GM18873 (cell line): ENCODE data around the gene WDR43.
"Not testable (repeated sequence)": the region's sequence is repeated elsewhere in the genome, so short reads cannot be mapped to it uniquely, and the experiment has no call there.

ENCODE experiments used
- ATAC-seq: cut with Tn5 transposase; IDR thresholded peaks from one replicate; pipeline ENCODE4 v1.9.1; 2021; ENCODE audit warnings: mild to moderate bottlenecking, moderate library complexity, moderate number of reproducible peaks; ENCODE audit not compliant: unreplicated experiment, low FRiP score

Gene WDR43

GRCh38 chr2:28958689-28959088 lies 64.2 kb downstream of the WDR43 start:
- no peak for ATAC-seq

- ATAC-seq: no peak
These were observed 65.9 kb downstream of the WDR43 start for GRCh38 chr2:28960401-28960800.

- ATAC-seq: no peak
These were observed 68.0 kb downstream of the WDR43 start for GRCh38 chr2:28962505-28962904.

GRCh38 chr2:28970464-28971160 lies 76.1 kb downstream of the WDR43 start:
- no peak for ATAC-seq

- no peak for ATAC-seq
These were observed 78.4 kb downstream of the WDR43 start for GRCh38 chr2:28972778-28973335.

- no peak for ATAC-seq
These were observed 79.8 kb downstream of the WDR43 start for GRCh38 chr2:28974252-28974651.

GRCh38 chr2:28975671-28976070 lies 81.2 kb downstream of the WDR43 start:
- no peak for ATAC-seq

- no peak for ATAC-seq
These were observed 82.1 kb downstream of the WDR43 start for GRCh38 chr2:28976584-28976983.

GRCh38 chr2:28977176-28977875 lies 82.9 kb downstream of the WDR43 start:
- ATAC-seq: no peak

- not testable (repeated sequence) for ATAC-seq
These were observed 83.5 kb downstream of the WDR43 start for GRCh38 chr2:28978001-28978400.

- ATAC-seq: no peak
These were observed 84.1 kb downstream of the WDR43 start for GRCh38 chr2:28978606-28979005.

GRCh38 chr2:28979041-28979440 lies 84.6 kb downstream of the WDR43 start:
- ATAC-seq: no peak

- no peak for ATAC-seq
These were observed 85.3 kb downstream of the WDR43 start for GRCh38 chr2:28979576-28980366.

GRCh38 chr2:28980368-28981015 lies 86.0 kb downstream of the WDR43 start:
- no peak for ATAC-seq

- no peak for ATAC-seq
These were observed 86.6 kb downstream of the WDR43 start, which contains the start of gene TOGARAM2 for GRCh38 chr2:28981016-28981441. TSS of gene TOGARAM2 (plus strand) at chr2:28981298. CDS start at chr2:28994835, 13,537 bp downstream.

- no peak for ATAC-seq
These were observed 87.3 kb downstream of the WDR43 start for GRCh38 chr2:28981620-28982376.

- no peak for ATAC-seq
These were observed 88.0 kb downstream of the WDR43 start for GRCh38 chr2:28982381-28982950.

- no peak for ATAC-seq
These were observed 92.0 kb downstream of the WDR43 start for GRCh38 chr2:28986429-28986828.

GRCh38 chr2:28989973-28990372 lies 95.5 kb downstream of the WDR43 start:
- ATAC-seq: no peak
